GM23248 (cell line): ENCODE results near the gene CLIC6.

Experiments used
- EZH2 ChIP-seq: fragments of 200-600 bp; sonication (generic); IDR thresholded peaks from 2 replicates; pipeline ENCODE4 v1.6.1; 2018; ENCODE audit warnings: antibody characterized with exemption, mild to moderate bottlenecking; ENCODE audit not compliant: insufficient read depth, poor library complexity, severe bottlenecking
- EZH2phosphoT487 ChIP-seq: fragments of 200-600 bp; sonication (generic); IDR thresholded peaks from 2 replicates; pipeline ENCODE4 v1.6.1; 2018; ENCODE audit warnings: antibody characterized with exemption, moderate library complexity, mild to moderate bottlenecking, low read depth; ENCODE audit not compliant: insufficient read depth

- TF ChIP-seq EZH2, result no peak
- TF ChIP-seq EZH2phosphoT487, result no peak
Observed at GRCh38 chr21:34761758-34762330, 93.0 kb downstream of the CLIC6 start.
